BJ (cell line): ENCODE data around the gene GPHN. TPM values are rescaled to one million over a fixed set of nuclear protein-coding genes. Genes with fewer than 3 reads are reported as not detected.
"Not testable (repeated sequence)": the region's sequence is repeated elsewhere in the genome, so short reads cannot be mapped to it uniquely, and the experiment has no call there.

Experiments used
- CTCF ChIA-PET: fragments of 350-600 bp; formaldehyde crosslinking; extraction: SDS; loops from one replicate; lab custom pipeline; 2021; ENCODE audit warnings: antibody characterized with exemption, inconsistent platforms; lab: Yijun Ruan, JAX
- POLR2A ChIA-PET: fragments of 300-600 bp; sonication (Branson Sonifier 250); formaldehyde crosslinking; extraction: SDS; loops from one replicate; lab custom pipeline; 2021; ENCODE audit warnings: antibody characterized with exemption; lab: Charles Lee
- DNase-seq: peaks from one replicate; pipeline ENCODE4 v3.0.0-alpha.2; 2011; ENCODE audit warnings: low read depth
- H3K27me3 ChIP-seq: 2 replicates; pipeline ENCODE4 v1.6.0; 2011; ENCODE audit warnings: low read length; ENCODE audit not compliant: control insufficient read depth, insufficient read depth
- H3K36me3 ChIP-seq: 2 replicates; pipeline ENCODE4 v1.5.1; 2011; ENCODE audit warnings: low read length; ENCODE audit not compliant: control insufficient read depth, insufficient read depth
- H3K4me3 ChIP-seq: 2 replicates; pipeline ENCODE4 v1.5.1; 2011; ENCODE audit warnings: low read depth, mild to moderate bottlenecking, control low read depth, low read length
- CTCF ChIP-seq: IDR thresholded peaks from 2 replicates; pipeline ENCODE4 v1.5.1; 2011; ENCODE audit warnings: low read depth, mild to moderate bottlenecking, control low read depth, inconsistent platforms, low read length, moderate library complexity; ENCODE audit not compliant: insufficient read depth
- polyA plus RNA-seq: library from polyadenylated mRNA; depleted of rRNA; stranded (reverse); fragments of >200 nt; gene quantifications from 2 replicates; pipeline ENCODE4 v1.2.3, GENCODE V29; 2011

The GPHN gene
- polyA plus RNA-seq, 1 experiment, result 7.7 TPM

- CTCF ChIA-PET, result no interaction called here
- TF ChIP-seq CTCF, result no peak
- POLR2A ChIA-PET, result no interaction called here
- no peaks in the 10 kb centered on the region for H3K36me3 ChIP-seq
- no peak overlapping the region for H3K4me3 ChIP-seq
- H3K27me3 ChIP-seq, result no peaks in the 10 kb centered on the region
- no peak for DNase-seq
Observed at GRCh38 chr14:66701813-66702212, 193.9 kb downstream of the GPHN start.

- no peak for DNase-seq
- TF ChIP-seq CTCF, result no peak
- CTCF ChIA-PET, result interaction anchor here (1.0 to 1.2 kb wide), 2 partner anchors 11 to 84 kb away, joined by 3 read pairs; no protein-coding TSS in a partner anchor
- POLR2A ChIA-PET, result no interaction called here
- Histone ChIP-seq H3K4me3 (no peak overlapping the region), H3K36me3 (no peaks in the 10 kb centered on the region), H3K27me3 (no peaks in the 10 kb centered on the region)
Observed at GRCh38 chr14:66708267-66708666, 200.3 kb downstream of the GPHN start.

GRCh38 chr14:66709291-66709690 lies 201.3 kb downstream of the GPHN start:
- no peaks in the 10 kb centered on the region for H3K36me3 ChIP-seq
- H3K27me3 ChIP-seq, result no peaks in the 10 kb centered on the region
- no peak overlapping the region for H3K4me3 ChIP-seq
- no peak for DNase-seq
- TF ChIP-seq CTCF, result no peak
- CTCF ChIA-PET, result interaction anchor here (1.5 kb wide), 1 partner anchor 8 kb away, joined by 4 read pairs; no protein-coding TSS in a partner anchor
- POLR2A ChIA-PET, result no interaction called here

GRCh38 chr14:66714291-66714690 lies 206.3 kb downstream of the GPHN start:
- CTCF ChIA-PET, result interaction anchor here (1.2 kb wide), 1 partner anchor 12 kb away, joined by 3 read pairs; no protein-coding TSS in a partner anchor
- H3K27me3 ChIP-seq, H3K36me3 ChIP-seq, POLR2A ChIA-PET, H3K4me3 ChIP-seq, DNase-seq: not testable (repeated sequence)

- POLR2A ChIA-PET, result interaction anchor here (0.6 kb wide), 1 partner anchor 81 kb away, joined by 3 read pairs; no protein-coding TSS in a partner anchor
- CTCF ChIA-PET, result interaction anchor here (1.2 kb wide), 1 partner anchor 11 kb away, joined by 3 read pairs; no protein-coding TSS in a partner anchor
- H3K4me3 ChIP-seq, H3K36me3 ChIP-seq, H3K27me3 ChIP-seq, DNase-seq: not testable (repeated sequence)
Observed at GRCh38 chr14:66715313-66715712, 207.4 kb downstream of the GPHN start.

- TF ChIP-seq CTCF, result no peak
- DNase-seq, result no peak
- Histone ChIP-seq H3K36me3 (no peaks in the 10 kb centered on the region), H3K27me3 (no peaks in the 10 kb centered on the region), H3K4me3 (no peak overlapping the region)
- POLR2A ChIA-PET, result no interaction called here
- CTCF ChIA-PET, result no interaction called here
Observed at GRCh38 chr14:66716227-66716626, 208.3 kb downstream of the GPHN start.
